HEK293 (cell line): ENCODE results near the gene LGALS8.

Experiments used
- CTCF ChIA-PET: fragments of 350-600 bp; formaldehyde crosslinking; extraction: SDS; loops from one replicate; lab custom pipeline; 2021; ENCODE audit warnings: antibody characterized with exemption; lab: Yijun Ruan, JAX
- POLR2A ChIA-PET: fragments of 300-600 bp; formaldehyde crosslinking; extraction: SDS; loops from one replicate; lab custom pipeline; 2020; ENCODE audit warnings: antibody characterized with exemption, inconsistent platforms; lab: Yijun Ruan, JAX
- H3K27ac ChIP-seq: fragments of 200-500 bp; sonication (Bioruptor generic); 2 replicates; pipeline ENCODE4 v1.5.1; 2014; ENCODE audit warnings: low read depth, low read length, control low read depth, inconsistent platforms; ENCODE audit errors: extremely low read depth
- H3K36me3 ChIP-seq, 2 experiments: fragments of 200-500 bp in 1 of 2; sonication (Bioruptor generic) in 1 of 2; 1 replicate in 1 of 2; 2 replicates in 1 of 2; pipeline ENCODE4 v1.5.1; 2014 to 2017; ENCODE audit warnings: inconsistent platforms in 2 of 2, low read length in 2 of 2; ENCODE audit not compliant: control insufficient read depth in 2 of 2, insufficient read depth in 1 of 2
- H3K4me1 ChIP-seq: fragments of 200-500 bp; sonication (Bioruptor generic); 2 replicates; pipeline ENCODE4 v1.5.1; 2014; ENCODE audit warnings: mild to moderate bottlenecking, low read length, inconsistent platforms; ENCODE audit not compliant: control insufficient read depth, insufficient read depth
- H3K4me3 ChIP-seq: 2 replicates; pipeline ENCODE4 v1.5.1; 2011; ENCODE audit warnings: low read depth, mild to moderate bottlenecking, control low read depth, low read length, moderate library complexity
- H3K9me3 ChIP-seq: fragments of 200-500 bp; sonication (Bioruptor generic); 2 replicates; pipeline ENCODE4 v1.5.1; 2014; ENCODE audit warnings: low read depth, low read length, inconsistent platforms; ENCODE audit not compliant: control insufficient read depth, insufficient read depth
- BCL11A ChIP-seq: fragments of 450-650 bp; formaldehyde crosslinking; IDR thresholded peaks from 2 replicates; pipeline ENCODE4 v1.5.1; 2016; ENCODE audit warnings: low read depth, missing biosample characterization, missing genetic modification characterization
- GLIS1 ChIP-seq: fragments of 450-650 bp; formaldehyde crosslinking; IDR thresholded peaks from 2 replicates; pipeline ENCODE4 v1.5.1; 2016; ENCODE audit warnings: missing biosample characterization, missing genetic modification characterization
- GLIS2 ChIP-seq: fragments of 450-650 bp; formaldehyde crosslinking; IDR thresholded peaks from 2 replicates; pipeline ENCODE4 v1.5.1; 2016; ENCODE audit warnings: missing biosample characterization, missing genetic modification characterization
- OVOL3 ChIP-seq: fragments of 450-650 bp; formaldehyde crosslinking; IDR thresholded peaks from 2 replicates; pipeline ENCODE4 v1.5.1; 2016; ENCODE audit warnings: missing biosample characterization, missing genetic modification characterization
- PRDM4 ChIP-seq: fragments of 450-650 bp; formaldehyde crosslinking; IDR thresholded peaks from 2 replicates; pipeline ENCODE4 v1.5.1; 2017; ENCODE audit warnings: missing biosample characterization, missing genetic modification characterization
- RBAK ChIP-seq: fragments of 450-650 bp; formaldehyde crosslinking; IDR thresholded peaks from 2 replicates; pipeline ENCODE4 v1.5.1; 2016; ENCODE audit warnings: missing biosample characterization, missing genetic modification characterization
- TRIM28 ChIP-seq: IDR thresholded peaks from 2 replicates; pipeline ENCODE4 v1.6.1; 2011; ENCODE audit warnings: low read length, control low read depth, borderline replicate concordance
- ZIC2 ChIP-seq: fragments of 450-650 bp; formaldehyde crosslinking; IDR thresholded peaks from 2 replicates; pipeline ENCODE4 v1.5.1; 2016; ENCODE audit warnings: missing biosample characterization, missing genetic modification characterization
- ZNF10 ChIP-seq: fragments of 450-650 bp; formaldehyde crosslinking; IDR thresholded peaks from 2 replicates; pipeline ENCODE4 v1.5.1; 2017; ENCODE audit warnings: missing biosample characterization, missing genetic modification characterization
- ZNF146 ChIP-seq: fragments of 450-650 bp; formaldehyde crosslinking; IDR thresholded peaks from 2 replicates; pipeline ENCODE4 v1.5.1; 2016; ENCODE audit warnings: missing biosample characterization, missing genetic modification characterization
- ZNF18 ChIP-seq: fragments of 450-650 bp; formaldehyde crosslinking; IDR thresholded peaks from 2 replicates; pipeline ENCODE4 v1.5.1; 2016; ENCODE audit warnings: missing biosample characterization, missing genetic modification characterization
- ZNF350 ChIP-seq: fragments of 450-650 bp; formaldehyde crosslinking; IDR thresholded peaks from 2 replicates; pipeline ENCODE4 v1.5.0; 2017; ENCODE audit warnings: missing biosample characterization, mild to moderate bottlenecking, missing genetic modification characterization
- ZNF404 ChIP-seq: fragments of 450-650 bp; formaldehyde crosslinking; IDR thresholded peaks from 2 replicates; pipeline ENCODE4 v1.5.1; 2017; ENCODE audit warnings: missing biosample characterization, missing genetic modification characterization
- ZNF426 ChIP-seq: fragments of 450-650 bp; formaldehyde crosslinking; IDR thresholded peaks from 2 replicates; pipeline ENCODE4 v1.5.1; 2017; ENCODE audit warnings: missing biosample characterization, missing genetic modification characterization, mild to moderate bottlenecking, inconsistent platforms, moderate library complexity
- ZNF530 ChIP-seq: fragments of 450-650 bp; formaldehyde crosslinking; IDR thresholded peaks from 2 replicates; pipeline ENCODE4 v1.5.1; 2016; ENCODE audit warnings: low read depth, missing biosample characterization, missing genetic modification characterization
- ZNF544 ChIP-seq: fragments of 450-650 bp; formaldehyde crosslinking; IDR thresholded peaks from 2 replicates; pipeline ENCODE4 v1.5.0; 2017; ENCODE audit warnings: missing biosample characterization, missing genetic modification characterization
- ZNF571 ChIP-seq: fragments of 450-650 bp; formaldehyde crosslinking; IDR thresholded peaks from 2 replicates; pipeline ENCODE4 v1.5.0; 2017; ENCODE audit warnings: missing biosample characterization, missing genetic modification characterization
- ZNF585B ChIP-seq: fragments of 450-650 bp; formaldehyde crosslinking; IDR thresholded peaks from 2 replicates; pipeline ENCODE4 v1.5.1; 2016; ENCODE audit warnings: missing biosample characterization, missing genetic modification characterization
- ZNF664 ChIP-seq: fragments of 450-650 bp; formaldehyde crosslinking; IDR thresholded peaks from 2 replicates; pipeline ENCODE4 v1.5.1; 2016; ENCODE audit warnings: missing biosample characterization, missing genetic modification characterization
- ZNF791 ChIP-seq: fragments of 450-650 bp; formaldehyde crosslinking; IDR thresholded peaks from 2 replicates; pipeline ENCODE4 v1.5.1; 2016; ENCODE audit warnings: missing biosample characterization, missing genetic modification characterization
- ZNF792 ChIP-seq: fragments of 450-650 bp; formaldehyde crosslinking; IDR thresholded peaks from 2 replicates; pipeline ENCODE4 v1.5.1; 2016; ENCODE audit warnings: missing biosample characterization, missing genetic modification characterization
- ZSCAN23 ChIP-seq: fragments of 450-650 bp; formaldehyde crosslinking; IDR thresholded peaks from 2 replicates; pipeline ENCODE4 v1.5.1; 2016; ENCODE audit warnings: missing biosample characterization, missing genetic modification characterization
- TF ChIP-seq, protein P1 (sequence below): fragments of 450-650 bp; formaldehyde crosslinking; IDR thresholded peaks from 2 replicates; pipeline ENCODE4 v1.5.1; 2016; ENCODE audit warnings: missing biosample characterization, missing genetic modification characterization
- TF ChIP-seq, protein P2 (sequence below): fragments of 450-650 bp; formaldehyde crosslinking; IDR thresholded peaks from 2 replicates; pipeline ENCODE4; 2016; ENCODE audit warnings: missing biosample characterization, missing genetic modification characterization

LGALS8 gene

DNA sequence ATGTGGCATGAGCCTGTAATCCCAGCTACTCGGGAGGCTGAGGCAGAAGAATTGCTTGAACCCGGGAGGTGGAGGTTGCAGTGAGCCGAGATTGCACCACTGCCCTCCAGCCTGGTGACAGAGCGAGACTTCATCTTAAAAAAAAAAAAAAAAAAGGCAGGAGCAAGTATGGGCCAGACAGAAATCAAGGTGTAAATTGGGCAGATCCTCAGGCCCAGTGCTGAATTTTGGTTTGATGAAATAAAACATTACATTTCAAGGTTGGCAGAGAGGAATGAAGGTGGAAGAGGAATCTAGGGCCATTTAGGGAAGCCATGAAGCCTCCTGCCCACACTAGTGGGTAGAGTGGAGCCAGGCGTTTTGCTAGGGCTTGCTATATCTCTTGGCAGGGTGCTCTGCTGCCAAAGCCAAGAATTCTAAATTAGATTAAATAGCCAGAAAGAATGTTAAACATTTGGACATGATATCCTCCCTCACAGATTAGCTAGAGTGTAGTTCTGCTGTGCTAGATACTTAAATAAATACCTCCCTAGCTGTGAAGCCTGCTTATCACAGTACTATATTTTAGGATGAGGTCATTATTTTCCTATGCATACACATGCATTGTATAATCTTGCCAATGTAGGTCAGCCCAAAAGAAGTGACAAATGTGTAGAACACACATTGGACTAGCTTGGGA, 16.6 kb upstream of the LGALS8 start (continued):
- TF ChIP-seq, protein P1, sequence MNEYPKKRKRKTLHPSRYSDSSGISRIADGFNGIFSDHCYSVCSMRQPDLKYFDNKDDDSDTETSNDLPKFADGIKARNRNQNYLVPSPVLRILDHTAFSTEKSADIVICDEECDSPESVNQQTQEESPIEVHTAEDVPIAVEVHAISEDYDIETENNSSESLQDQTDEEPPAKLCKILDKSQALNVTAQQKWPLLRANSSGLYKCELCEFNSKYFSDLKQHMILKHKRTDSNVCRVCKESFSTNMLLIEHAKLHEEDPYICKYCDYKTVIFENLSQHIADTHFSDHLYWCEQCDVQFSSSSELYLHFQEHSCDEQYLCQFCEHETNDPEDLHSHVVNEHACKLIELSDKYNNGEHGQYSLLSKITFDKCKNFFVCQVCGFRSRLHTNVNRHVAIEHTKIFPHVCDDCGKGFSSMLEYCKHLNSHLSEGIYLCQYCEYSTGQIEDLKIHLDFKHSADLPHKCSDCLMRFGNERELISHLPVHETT (tag by site-specific recombination), result 0 out of 2 replicates have a peak, but pooled peaks have one; percentile 33
- TF ChIP-seq ZIC2 (tag by site-specific recombination) (peak; percentile 58; the same call in 1 of the 2 replicates), PRDM4 (tag by site-specific recombination) (no peak), ZNF571 (tag by site-specific recombination) (no peak), GLIS1 (tag by site-specific recombination) (peak; percentile 40), ZNF544 (tag by site-specific recombination) (no peak), OVOL3 (no peak), ZNF404 (tag by site-specific recombination) (no peak), ZNF585B (tag by site-specific recombination) (no peak), ZSCAN23 (tag by site-specific recombination) (no peak), ZNF10 (tag by site-specific recombination) (no peak), ZNF426 (tag by site-specific recombination) (no peak), ZNF530 (no peak)
- TF ChIP-seq, protein P2, sequence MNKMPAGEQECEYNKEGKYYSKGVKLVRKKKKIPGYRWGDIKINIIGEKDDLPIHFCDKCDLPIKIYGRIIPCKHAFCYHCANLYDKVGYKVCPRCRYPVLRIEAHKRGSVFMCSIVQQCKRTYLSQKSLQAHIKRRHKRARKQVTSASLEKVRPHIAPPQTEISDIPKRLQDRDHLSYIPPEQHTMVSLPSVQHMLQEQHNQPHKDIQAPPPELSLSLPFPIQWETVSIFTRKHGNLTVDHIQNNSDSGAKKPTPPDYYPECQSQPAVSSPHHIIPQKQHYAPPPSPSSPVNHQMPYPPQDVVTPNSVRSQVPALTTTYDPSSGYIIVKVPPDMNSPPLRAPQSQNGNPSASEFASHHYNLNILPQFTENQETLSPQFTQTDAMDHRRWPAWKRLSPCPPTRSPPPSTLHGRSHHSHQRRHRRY (tag by site-specific recombination), result no peak

DNA sequence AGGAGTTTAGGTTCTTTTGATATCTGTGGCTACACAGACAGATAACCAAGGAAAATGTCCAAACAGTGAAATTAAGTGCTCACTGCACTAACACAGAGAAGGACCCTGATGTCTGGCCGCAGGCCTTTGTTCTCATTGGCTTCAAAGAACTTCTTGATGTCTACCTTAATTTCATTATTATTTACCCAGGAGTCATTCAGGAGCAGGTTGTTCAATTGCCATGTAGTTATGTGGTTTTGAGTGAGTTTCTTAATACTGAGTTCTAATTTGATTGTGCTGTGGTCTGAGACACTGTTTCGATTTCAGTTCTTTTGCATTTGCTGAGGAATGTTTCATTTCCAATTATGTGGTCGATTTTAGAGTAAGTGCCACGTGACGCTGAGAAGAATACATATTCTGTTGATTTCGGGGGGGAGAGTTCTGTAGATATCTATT, 15.2 kb upstream of the LGALS8 start:
- H3K36me3 ChIP-seq, result no peaks in the 10 kb centered on the region
- TF ChIP-seq RBAK (tag by site-specific recombination), result no peak
- H3K4me1 ChIP-seq, result peaks cover 10% of the 10 kb centered on the region
- H3K9me3 ChIP-seq, result no peaks in the 10 kb centered on the region
- no peak overlapping the region for H3K27ac ChIP-seq
- ChIA-PET CTCF (interaction anchor here (0.6 to 1.9 kb wide), 3 partner anchors 11 to 157 kb away, joined by 3 to 7 read pairs (median 3); no protein-coding TSS in a partner anchor), POLR2A (interaction anchor here (1.6 to 2.5 kb wide), 2 partner anchors 7 to 16 kb away, joined by 4 to 9 read pairs; no protein-coding TSS in a partner anchor)
- H3K4me3 ChIP-seq, result no peak overlapping the region

DNA sequence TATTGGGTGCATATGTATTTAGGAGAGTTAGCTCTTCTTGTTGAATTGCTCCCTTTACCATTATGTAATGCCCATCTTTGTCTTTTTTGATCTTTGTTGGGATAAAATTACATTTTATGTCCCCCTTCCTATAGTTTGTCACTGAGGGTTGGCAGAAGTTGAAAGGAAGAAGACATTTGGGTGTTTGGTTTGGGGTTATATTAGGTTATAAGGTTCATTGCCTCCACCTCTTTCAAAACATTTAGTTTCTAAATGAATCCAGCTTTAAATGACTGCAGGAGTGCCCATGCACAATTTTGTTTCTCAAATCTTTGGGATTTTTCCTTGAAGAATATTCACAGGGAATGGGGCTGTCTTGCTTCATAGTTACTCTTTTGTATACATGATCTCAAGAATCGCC, 14.6 kb upstream of the LGALS8 start:
- H3K4me3 ChIP-seq, result no peak overlapping the region
- H3K4me1 ChIP-seq, result peaks cover 10% of the 10 kb centered on the region
- no peak for TF ChIP-seq BCL11A (tag by site-specific recombination)
- no peak for TF ChIP-seq TRIM28
- TF ChIP-seq ZNF146, result no peak
- no peak for TF ChIP-seq ZNF791 (tag by site-specific recombination)
- TF ChIP-seq ZNF350 (tag by site-specific recombination), result no peak
- no peak for TF ChIP-seq ZNF664
- TF ChIP-seq ZNF792 (tag by site-specific recombination), result no peak
- no peak for TF ChIP-seq GLIS2 (tag by site-specific recombination)
- TF ChIP-seq OVOL3, result no peak
- TF ChIP-seq ZNF18, result no peak
- ChIA-PET CTCF (interaction anchor here (1.9 kb wide), 1 partner anchor 10 kb away, joined by 7 read pairs; no protein-coding TSS in a partner anchor), POLR2A (no interaction called here)
- H3K27ac ChIP-seq, result no peak overlapping the region
- H3K36me3 ChIP-seq, result no peaks in the 10 kb centered on the region
- no peaks in the 10 kb centered on the region for H3K9me3 ChIP-seq
